Neural progenitor cell (in vitro differentiated cells): ENCODE measurements around the gene ANKMY1.

ENCODE experiments used
- CTCF ChIP-seq: fragments of 200-600 bp; sonication (generic); IDR thresholded peaks from 2 replicates; pipeline ENCODE4 v1.5.1; 2017; ENCODE audit warnings: antibody characterized with exemption, mild to moderate bottlenecking
- EZH2 ChIP-seq: fragments of 200-600 bp; sonication (generic); IDR thresholded peaks from 2 replicates; pipeline ENCODE4 v1.6.1; 2017; ENCODE audit warnings: antibody characterized with exemption, mild to moderate bottlenecking, moderate library complexity

- TF ChIP-seq EZH2 (no peak), CTCF (no peak)
These were observed 96.2 kb downstream of the ANKMY1 start for GRCh38 chr2:240461471-240462072.
